Testis (tissue), 3 donors: ENCODE results near the gene GAD2. TPM values are rescaled to one million over a fixed set of nuclear protein-coding genes. Genes with fewer than 3 reads are reported as not detected.
"Not testable (repeated sequence)": the region's sequence is repeated elsewhere in the genome, so short reads cannot be mapped to it uniquely, and the experiment has no call there.

Experiments used
- DNase-seq: peaks from one replicate; pipeline ENCODE4 v3.0.0-alpha.2; 2019
- H3K27ac ChIP-seq, 2 donors: fragments of 200-600 bp; sonication (generic); one replicate each; pipeline ENCODE4 v1.5.1; 2019
- H3K27me3 ChIP-seq: fragments of 200-600 bp; sonication (generic); one replicate; pipeline ENCODE4 v1.5.1; 2019
- H3K36me3 ChIP-seq: fragments of 200-600 bp; sonication (generic); one replicate; pipeline ENCODE4 v1.5.1; 2017; ENCODE audit warnings: low read depth; ENCODE audit errors: missing control alignments
- H3K4me1 ChIP-seq: fragments of 200-600 bp; sonication (generic); one replicate; pipeline ENCODE4 v1.5.1; 2019
- H3K4me3 ChIP-seq, 2 donors: fragments of 200-600 bp; sonication (generic); one replicate each; pipeline ENCODE4 v1.5.1; 2017 to 2019
- H3K9me3 ChIP-seq: fragments of 200-600 bp; sonication (generic); one replicate; pipeline ENCODE4 v1.5.1; 2017
- CTCF ChIP-seq, 3 experiments: fragments of 450-650 bp in 2 of 3; fragments of 200-600 bp in 1 of 3; sonication (generic) in 1 of 3; IDR thresholded peaks; one replicate each; pipeline ENCODE4 v1.5.1; 2016 to 2019; ENCODE audit warnings: antibody characterized with exemption in 3 of 3, mild to moderate bottlenecking in 2 of 3, moderate library complexity in 1 of 3
- POLR2A ChIP-seq: fragments of 450-650 bp; IDR thresholded peaks from one replicate; pipeline ENCODE4 v1.6.1; 2017; ENCODE audit warnings: antibody characterized with exemption, mild to moderate bottlenecking, moderate library complexity
- WGBS, 2 donors: methylation state at CpG; one replicate each; pipeline ENCODE4 v1.1.5; 2018; 5-methylcytosine and 5-hydroxymethylcytosine counted together
- intact Hi-C: fragments of 100-400 bp; cut with DNase I; formaldehyde crosslinking; loops from one replicate; pipeline ENCODE4 v1.15.1; 2023; ENCODE audit warnings: low total_unique reads
- polyA plus RNA-seq: library from polyadenylated mRNA; stranded (reverse); fragments of 350-450 nt; fragmentation: Illumina TruSeq; extraction: RNeasy Lipid Tissue Mini Kit (QIAGEN cat#74804); gene quantifications from one replicate; pipeline ENCODE4 v1.2.3, GENCODE V29; 2014; ENCODE audit warnings: low read depth, low replicate concordance; ENCODE audit not compliant: insufficient read depth
- total RNA-seq, 2 donors: library from RNA; depleted of rRNA; stranded (reverse); fragments of >200 nt; gene quantifications; one replicate each; pipeline ENCODE4 v1.2.3, GENCODE V29; 2016

Gene GAD2
- total and polyA plus RNA-seq, 3 donors from 2014 or later = 0.66 to 2.2 (median 1.0) TPM

GRCh38 chr10:26341701-26342100 is 125.1 kb downstream of the GAD2 start:
- TF ChIP-seq CTCF (IDR thresholded peaks at IDR 0.05) (no peak), POLR2A (no peak)
- Histone ChIP-seq H3K36me3 (no peaks in the 10 kb centered on the region), H3K27me3 (no peaks in the 10 kb centered on the region), H3K4me1 (no peaks in the 10 kb centered on the region), H3K4me3 (no peak overlapping the region), H3K9me3 (no peaks in the 10 kb centered on the region), H3K27ac (no peak overlapping the region)
- intact Hi-C loops = no loop called here
- no peak for DNase-seq

- DNase-seq = not testable (repeated sequence)
- 74 to 81% methylated on average over 9 of the region's 9 CpGs for WGBS, 2 donors
Observed at GRCh38 chr10:26348821-26349417, 132.3 kb downstream of the GAD2 start.

More at GRCh38 chr10:26348821-26349417, 132.3 kb downstream of the GAD2 start:
- H3K9me3 ChIP-seq, intact Hi-C loops, H3K4me1 ChIP-seq, H3K36me3 ChIP-seq, H3K27ac ChIP-seq, H3K27me3 ChIP-seq, H3K4me3 ChIP-seq: not testable (repeated sequence)

Other genes starting within 250 kb of the GAD2 start
- 1 to 10 TPM in 1 of 2 donors, under 1 TPM in 1; 0.55 to 2.0 TPM for gene APBB1IP, start 221.6 kb downstream of the GAD2 start, total RNA-seq
- gene APBB1IP, start 221.6 kb downstream of the GAD2 start, polyA plus RNA-seq = 3.0 TPM